Vagina (tissue), 2 donors: ENCODE measurements around the gene FAM181A.

ENCODE experiments used
- POLR2A ChIP-seq, 2 donors: fragments of 450-650 bp; IDR thresholded peaks; one replicate each; pipeline ENCODE4 v1.6.1; 2017; ENCODE audit warnings: antibody characterized with exemption in 2 of 2, mild to moderate bottlenecking in 2 of 2, moderate library complexity in 2 of 2
- POLR2AphosphoS5 ChIP-seq, 2 donors: sonication (generic); formaldehyde crosslinking; IDR thresholded peaks; one replicate each; pipeline ENCODE4 v1.9.0; 2017; ENCODE audit warnings: antibody characterized with exemption in 2 of 2, mild to moderate bottlenecking in 2 of 2, low read depth in 1 of 2; ENCODE audit not compliant: insufficient read depth in 1 of 2
- TF ChIP-seq, protein P1 (sequence below), 3 experiments: fragments of 450-650 bp in 2 of 3; fragments of 200-600 bp in 1 of 3; sonication (generic) in 1 of 3; IDR thresholded peaks; one replicate each; pipeline ENCODE4 v1.5.1; 2017 to 2019; ENCODE audit warnings: antibody characterized with exemption in 3 of 3, mild to moderate bottlenecking in 2 of 3, moderate library complexity in 2 of 3

DNA sequence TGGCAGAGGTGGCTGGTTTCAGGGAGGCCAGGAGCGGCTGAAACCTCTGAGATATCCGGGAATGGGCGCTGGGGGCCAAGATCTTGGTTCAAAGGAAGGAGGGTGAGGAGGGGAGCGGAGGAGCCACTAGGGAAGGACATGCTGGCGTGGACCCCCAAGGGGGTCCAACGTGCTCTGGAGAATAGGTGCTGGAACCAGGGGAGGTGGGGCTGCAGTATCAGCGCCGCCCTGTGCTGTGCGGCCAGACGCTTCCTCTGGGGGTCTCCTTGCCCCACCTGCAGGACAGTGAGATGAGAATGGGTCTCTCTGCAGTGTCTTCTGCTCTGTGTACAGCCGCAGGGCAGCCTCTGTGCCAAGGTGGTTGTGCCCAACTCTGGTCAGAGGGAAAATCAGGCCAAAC is 2.5 kb downstream of the FAM181A start:
- TF ChIP-seq, protein P1, sequence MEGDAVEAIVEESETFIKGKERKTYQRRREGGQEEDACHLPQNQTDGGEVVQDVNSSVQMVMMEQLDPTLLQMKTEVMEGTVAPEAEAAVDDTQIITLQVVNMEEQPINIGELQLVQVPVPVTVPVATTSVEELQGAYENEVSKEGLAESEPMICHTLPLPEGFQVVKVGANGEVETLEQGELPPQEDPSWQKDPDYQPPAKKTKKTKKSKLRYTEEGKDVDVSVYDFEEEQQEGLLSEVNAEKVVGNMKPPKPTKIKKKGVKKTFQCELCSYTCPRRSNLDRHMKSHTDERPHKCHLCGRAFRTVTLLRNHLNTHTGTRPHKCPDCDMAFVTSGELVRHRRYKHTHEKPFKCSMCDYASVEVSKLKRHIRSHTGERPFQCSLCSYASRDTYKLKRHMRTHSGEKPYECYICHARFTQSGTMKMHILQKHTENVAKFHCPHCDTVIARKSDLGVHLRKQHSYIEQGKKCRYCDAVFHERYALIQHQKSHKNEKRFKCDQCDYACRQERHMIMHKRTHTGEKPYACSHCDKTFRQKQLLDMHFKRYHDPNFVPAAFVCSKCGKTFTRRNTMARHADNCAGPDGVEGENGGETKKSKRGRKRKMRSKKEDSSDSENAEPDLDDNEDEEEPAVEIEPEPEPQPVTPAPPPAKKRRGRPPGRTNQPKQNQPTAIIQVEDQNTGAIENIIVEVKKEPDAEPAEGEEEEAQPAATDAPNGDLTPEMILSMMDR (IDR thresholded peaks at IDR 0.05): no peak
- no peak for TF ChIP-seq POLR2A (IDR thresholded peaks at IDR 0.05)
- TF ChIP-seq POLR2AphosphoS5 (IDR thresholded peaks at IDR 0.05; ENCODE audit: insufficient read depth in 1 of 2, low read depth in 1 of 2): no peak
